ENCODE data around the gene ABHD12. TPM values are rescaled to one million over a fixed set of nuclear protein-coding genes. Genes with fewer than 3 reads are reported as not detected.
"Not testable (repeated sequence)": the region's sequence is repeated elsewhere in the genome, so short reads cannot be mapped to it uniquely, and the experiment has no call there.

The ABHD12 gene
- total RNA-seq, 2 donors from 2014 or later = 11.2 to 23.0 TPM

DNA sequence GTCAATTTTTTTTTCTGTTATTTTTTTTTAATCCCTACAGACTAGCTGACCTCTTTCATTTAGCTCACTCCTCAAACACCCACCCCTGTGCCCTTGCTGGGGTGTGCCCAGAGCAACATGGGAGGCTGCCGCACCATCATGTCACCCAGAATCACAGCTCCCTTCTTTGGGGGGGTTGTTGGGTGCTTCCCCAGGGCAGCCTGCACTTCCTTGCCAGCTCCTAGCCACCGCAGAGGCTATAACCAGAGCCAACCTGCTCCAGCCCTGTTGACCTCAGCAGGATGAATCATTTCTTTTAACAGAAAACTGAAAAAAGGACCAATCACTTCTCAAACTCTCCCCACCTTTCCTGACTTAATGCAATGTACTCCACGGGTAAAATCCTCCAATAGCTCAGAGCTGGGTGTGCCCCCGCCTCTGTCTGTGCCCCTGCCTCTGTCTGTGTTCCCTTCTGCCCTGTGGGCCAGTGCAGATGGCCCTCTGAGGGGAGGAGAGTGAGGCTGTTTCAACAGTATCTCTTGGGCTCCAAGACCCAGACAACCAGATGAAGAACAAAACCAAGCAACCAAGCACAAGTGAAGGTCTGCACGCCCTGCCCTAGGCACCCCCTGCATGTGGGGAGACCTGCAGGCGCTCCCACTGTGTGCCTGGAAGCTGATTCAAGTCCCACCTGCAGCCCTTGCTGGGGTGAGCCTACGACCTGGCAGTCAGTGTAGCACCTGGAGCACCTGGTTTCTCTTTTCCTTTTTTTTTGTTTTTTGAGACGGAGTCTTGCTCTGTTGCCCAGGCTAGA, 75.0 kb downstream of the ABHD12 start:
- peak overlapping the region; percentile 7 for H3K27ac Mint-ChIP-seq
- no peak overlapping the region for H3K4me3 Mint-ChIP-seq
- ATAC-seq (replicated peaks) = no peak
- no peaks in the 10 kb centered on the region for H3K9me3 Mint-ChIP-seq
- no peaks in the 10 kb centered on the region for H3K27me3 Mint-ChIP-seq
- peaks cover 7% of the 10 kb centered on the region for H3K36me3 Mint-ChIP-seq (ENCODE audit: low read depth)
- H3K4me1 Mint-ChIP-seq = peaks cover 13% of the 10 kb centered on the region

DNA sequence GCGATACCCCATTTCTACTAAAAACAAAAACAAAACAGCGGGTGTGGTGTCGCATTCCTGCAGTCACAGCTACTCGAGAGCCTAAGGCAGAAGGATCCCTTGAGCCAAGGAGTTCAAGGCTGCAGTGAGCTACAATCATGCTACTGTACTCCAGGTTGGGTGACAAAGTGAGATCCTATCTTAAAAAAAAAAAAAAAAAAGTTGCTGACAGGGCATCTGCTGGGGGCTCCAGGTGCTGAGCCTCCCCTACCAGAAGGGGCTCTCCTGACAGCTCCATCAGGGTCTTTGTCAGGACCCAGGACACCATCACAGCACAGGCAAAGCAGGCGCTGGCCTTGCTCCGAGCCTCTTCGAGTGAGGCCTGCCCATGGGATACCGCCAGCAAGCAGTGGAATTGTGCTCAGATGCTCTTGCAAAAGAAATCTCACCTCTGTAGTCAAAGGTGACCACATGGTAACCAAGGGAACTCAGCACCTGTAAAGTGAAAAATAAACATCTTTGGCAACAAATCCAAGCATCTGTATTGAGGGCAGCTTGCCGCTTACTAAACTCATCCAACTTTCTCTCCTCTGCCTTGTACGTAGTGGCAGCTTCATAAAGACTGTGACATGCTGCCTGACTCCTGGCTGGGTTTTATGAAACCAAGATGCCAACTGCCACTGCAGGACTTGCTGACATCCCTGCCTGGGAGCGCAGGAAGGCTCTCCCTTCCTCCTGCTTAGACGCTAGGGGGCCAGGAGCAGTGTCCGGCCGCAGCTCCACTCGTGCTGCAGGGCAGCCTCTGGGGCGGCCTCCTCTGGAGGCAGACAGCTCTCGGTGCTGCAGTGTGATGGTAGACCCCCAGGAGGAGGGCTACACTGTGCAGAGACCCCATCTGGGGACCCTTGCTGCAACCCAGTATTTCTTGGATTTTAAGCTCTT, 75.9 kb downstream of the ABHD12 start:
- Mint-ChIP-seq H3K4me3 (no peak overlapping the region), H3K9me3 (no peaks in the 10 kb centered on the region), H3K4me1 (peaks cover 20% of the 10 kb centered on the region), H3K36me3 (ENCODE audit: low read depth) (peaks cover 7% of the 10 kb centered on the region), H3K27me3 (no peaks in the 10 kb centered on the region), H3K27ac (no peak overlapping the region)
- no peak for ATAC-seq (replicated peaks)

DNA sequence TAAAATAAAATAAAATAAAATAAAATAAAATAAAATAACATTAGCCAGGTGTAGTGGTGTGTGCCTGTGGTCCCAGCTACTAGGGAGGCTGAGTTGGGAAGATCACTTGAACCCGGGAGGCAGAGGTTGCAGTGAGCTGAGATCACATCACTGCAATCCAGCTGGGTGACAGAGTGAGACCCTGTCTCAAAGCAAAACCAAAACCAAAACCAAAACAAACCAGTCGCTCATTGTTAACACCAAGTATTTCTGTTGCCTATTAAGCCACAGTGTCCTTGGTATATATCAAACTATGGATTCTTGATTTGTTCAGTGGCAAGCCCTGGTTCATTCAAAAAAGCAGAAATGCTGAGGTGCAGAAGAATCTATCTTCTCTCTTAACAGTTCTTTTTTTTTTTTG, 77.0 kb downstream of the ABHD12 start:
- Mint-ChIP-seq H3K4me3 (no peak overlapping the region), H3K27ac (no peak overlapping the region), H3K27me3 (no peaks in the 10 kb centered on the region), H3K36me3 (ENCODE audit: low read depth) (peaks cover 7% of the 10 kb centered on the region), H3K4me1 (peaks cover 20% of the 10 kb centered on the region), H3K9me3 (no peaks in the 10 kb centered on the region)
- ATAC-seq (replicated peaks) = no peak

DNA sequence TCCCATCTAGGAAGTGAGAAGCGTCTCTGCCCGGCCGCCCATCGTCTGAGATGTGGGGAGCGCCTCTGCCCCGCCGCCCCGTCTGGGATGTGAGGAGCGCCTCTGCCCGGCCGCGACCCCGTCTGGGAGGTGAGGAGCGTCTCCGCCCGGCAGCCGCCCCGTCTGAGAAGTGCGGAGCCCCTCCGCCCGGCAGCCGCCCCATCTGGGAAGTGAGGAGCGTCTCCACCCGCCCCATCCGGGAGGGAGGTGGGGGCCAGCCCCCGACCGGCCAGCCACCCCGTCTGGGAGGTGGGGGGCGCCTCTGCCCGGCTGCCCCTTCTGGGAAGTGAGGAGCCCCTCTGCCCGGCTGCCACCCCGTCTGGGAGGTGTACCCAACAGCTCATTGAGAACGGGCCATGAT, 77.9 kb downstream of the ABHD12 start:
- not testable (repeated sequence) for H3K27ac Mint-ChIP-seq; H3K9me3 Mint-ChIP-seq; H3K27me3 Mint-ChIP-seq; ATAC-seq (replicated peaks); H3K36me3 Mint-ChIP-seq (ENCODE audit: low read depth); H3K4me3 Mint-ChIP-seq
- peaks cover 20% of the 10 kb centered on the region for H3K4me1 Mint-ChIP-seq

DNA sequence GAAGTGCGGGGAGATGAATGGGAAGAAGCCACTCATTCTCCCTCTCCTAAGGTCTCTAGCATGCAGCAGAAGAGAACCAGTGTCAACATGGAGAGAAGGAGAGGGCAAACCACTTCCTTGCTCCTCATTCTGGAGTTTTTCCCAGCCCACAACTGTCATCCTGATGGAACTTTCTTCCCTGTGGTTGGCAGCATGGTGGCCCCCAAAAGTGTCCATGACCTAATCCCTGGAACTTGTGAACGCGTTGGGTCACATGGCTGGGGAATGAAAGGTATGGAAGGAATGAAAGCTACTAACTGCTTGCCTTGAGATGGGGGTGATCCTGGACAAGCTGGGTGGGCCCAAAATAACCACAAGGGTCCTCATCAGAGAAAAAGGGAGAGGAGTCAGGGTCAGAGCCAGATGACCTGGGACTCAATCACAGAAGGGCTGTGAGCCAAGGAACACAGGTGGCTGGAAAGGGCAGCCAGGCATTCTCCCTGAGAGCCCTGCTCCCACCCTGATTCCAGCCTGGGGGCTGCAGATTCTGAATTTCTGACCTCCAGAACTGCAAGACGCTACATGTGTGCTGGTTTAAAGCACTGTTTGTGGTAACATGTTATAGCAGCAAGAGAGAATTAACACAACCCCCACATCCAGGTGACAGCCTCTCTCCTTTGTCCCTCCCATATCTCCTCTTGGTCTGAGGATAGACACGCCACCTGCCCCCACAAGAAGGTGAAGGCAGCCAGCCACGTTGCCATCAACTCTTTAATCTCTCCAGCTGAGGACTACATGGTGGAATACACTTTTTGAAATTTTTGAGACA, 79.5 kb downstream of the ABHD12 start:
- H3K9me3 Mint-ChIP-seq = no peaks in the 10 kb centered on the region
- H3K4me1 Mint-ChIP-seq = peaks cover 20% of the 10 kb centered on the region
- no peak for ATAC-seq (replicated peaks)
- no peaks in the 10 kb centered on the region for H3K27me3 Mint-ChIP-seq
- H3K27ac Mint-ChIP-seq = peak overlapping the region; percentile 95
- H3K4me3 Mint-ChIP-seq = peak overlapping the region; percentile 87
- peaks cover 7% of the 10 kb centered on the region for H3K36me3 Mint-ChIP-seq (ENCODE audit: low read depth)

DNA sequence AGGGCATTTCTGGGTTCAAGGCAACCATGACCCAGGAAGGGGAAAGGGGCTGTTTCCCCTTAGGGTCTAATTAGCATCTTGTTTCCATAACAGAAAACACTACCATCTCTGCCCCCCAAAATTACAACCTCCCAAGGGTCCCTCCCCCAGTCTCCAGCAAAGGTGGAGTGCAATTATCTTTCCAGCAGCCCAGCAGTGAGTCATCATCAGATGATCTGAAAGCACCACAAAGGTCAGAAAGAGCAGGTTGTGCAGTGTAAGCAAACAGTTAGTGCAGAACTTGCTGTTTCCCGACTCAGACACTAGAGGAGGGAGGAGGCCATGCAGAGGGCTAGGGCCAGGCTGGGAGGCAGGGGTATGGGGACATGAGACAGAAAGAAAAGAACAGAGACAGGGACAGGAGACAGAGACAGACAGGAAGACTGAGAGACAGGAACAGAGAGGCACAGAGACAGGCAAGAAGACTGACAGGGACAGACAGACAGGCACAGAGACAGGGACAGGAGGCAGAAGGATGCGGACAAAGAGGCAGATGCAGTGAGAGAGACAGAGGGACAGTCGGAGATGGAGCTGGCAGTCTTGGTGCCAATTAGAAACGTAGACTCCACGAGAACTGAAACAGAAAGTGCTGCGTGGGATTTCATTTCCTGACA, 80.2 kb downstream of the ABHD12 start:
- Mint-ChIP-seq H3K4me1 (peaks cover 15% of the 10 kb centered on the region), H3K27ac (peak overlapping the region; percentile 95), H3K9me3 (no peaks in the 10 kb centered on the region), H3K4me3 (peak overlapping the region; percentile 87), H3K27me3 (no peaks in the 10 kb centered on the region), H3K36me3 (ENCODE audit: low read depth) (peaks cover 5% of the 10 kb centered on the region)
- ATAC-seq (replicated peaks) = peak; percentile 95

DNA sequence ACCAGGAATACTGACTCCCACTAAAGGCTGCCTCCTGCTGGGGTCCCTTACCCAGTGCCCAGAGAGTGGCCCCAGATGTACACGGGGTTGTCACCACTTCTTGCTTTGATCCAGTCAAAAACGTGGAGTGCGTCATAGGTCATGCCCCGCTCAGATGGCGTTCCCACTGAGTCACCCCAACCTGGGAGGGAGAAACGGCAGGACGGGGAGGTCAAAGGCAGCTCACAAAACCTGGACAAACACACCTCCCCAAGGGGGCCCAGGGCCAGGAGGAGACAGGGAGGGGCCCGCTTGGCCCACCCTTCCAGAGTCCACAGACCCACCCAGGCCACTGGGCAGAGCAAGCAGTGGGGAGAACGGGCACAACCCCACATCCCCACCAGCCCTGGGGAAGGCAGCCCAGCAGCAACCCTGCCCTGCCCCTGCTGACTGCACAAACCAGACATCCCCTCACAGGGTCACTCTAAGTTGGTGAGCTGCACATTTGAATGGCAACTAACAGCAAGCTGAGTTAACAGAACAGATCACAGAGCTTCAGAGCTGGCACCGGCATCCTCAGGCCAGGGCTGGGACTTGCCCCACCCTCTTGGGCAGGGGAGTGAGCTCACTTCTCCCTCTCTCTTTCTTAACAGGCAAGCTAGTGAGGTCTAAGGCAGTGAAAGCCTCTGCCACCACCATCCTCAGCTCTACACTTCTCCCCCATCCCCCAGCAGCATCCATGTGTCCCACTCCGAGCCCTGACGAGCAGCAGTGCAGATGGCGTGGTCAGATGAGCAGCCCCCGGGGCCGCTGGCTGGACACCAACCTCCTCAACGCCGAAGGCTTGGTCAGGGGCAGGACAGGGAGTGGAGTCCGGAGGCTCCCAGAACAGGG, 81.0 kb downstream of the ABHD12 start:
- no peak for ATAC-seq (replicated peaks)
- Mint-ChIP-seq H3K27ac (peak overlapping the region; percentile 95), H3K4me3 (peak overlapping the region; percentile 87), H3K36me3 (ENCODE audit: low read depth) (no peaks in the 10 kb centered on the region), H3K9me3 (no peaks in the 10 kb centered on the region), H3K27me3 (no peaks in the 10 kb centered on the region), H3K4me1 (peaks cover 14% of the 10 kb centered on the region)

DNA sequence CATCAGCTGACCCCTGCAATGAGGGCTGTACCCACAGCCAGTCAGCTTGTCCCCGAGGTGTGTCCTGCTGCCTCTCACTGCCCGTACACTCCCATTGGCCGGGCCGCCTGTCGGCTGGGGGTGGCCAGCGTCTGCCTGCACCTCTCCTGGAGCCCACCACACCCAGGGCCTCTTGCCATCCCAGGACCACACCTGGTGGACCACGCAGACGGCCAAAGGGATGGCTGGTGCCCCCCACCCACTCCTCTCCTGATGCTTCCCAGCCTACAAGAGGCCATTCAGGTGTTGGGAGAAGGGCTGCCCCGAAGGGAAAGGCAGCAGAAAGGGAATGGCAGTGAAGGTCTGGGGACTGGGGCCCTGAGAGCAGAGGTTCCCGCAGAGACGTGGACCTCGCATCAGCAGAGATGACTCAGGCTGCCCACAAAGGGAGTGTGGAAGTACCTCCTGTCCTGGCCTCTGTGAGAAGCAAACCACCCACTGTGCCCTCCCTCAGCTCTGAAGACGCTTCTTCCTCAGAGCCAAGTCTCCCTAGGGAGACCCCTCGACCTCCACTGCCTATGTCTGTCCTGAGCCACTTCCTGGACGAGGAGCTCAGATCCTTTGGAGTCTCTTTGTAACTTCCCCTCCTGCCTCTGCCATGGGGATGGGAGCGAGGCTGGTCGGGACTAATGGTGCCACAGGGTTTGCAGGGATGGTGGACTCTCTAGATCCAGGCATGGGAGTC, 81.8 kb downstream of the ABHD12 start:
- no peaks in the 10 kb centered on the region for H3K9me3 Mint-ChIP-seq
- H3K4me3 Mint-ChIP-seq = no peak overlapping the region
- ATAC-seq (replicated peaks) = peak; percentile 39
- H3K4me1 Mint-ChIP-seq = peaks cover 14% of the 10 kb centered on the region
- no peaks in the 10 kb centered on the region for H3K27me3 Mint-ChIP-seq
- peak overlapping the region; percentile 95 for H3K27ac Mint-ChIP-seq
- H3K36me3 Mint-ChIP-seq (ENCODE audit: low read depth) = no peaks in the 10 kb centered on the region

DNA sequence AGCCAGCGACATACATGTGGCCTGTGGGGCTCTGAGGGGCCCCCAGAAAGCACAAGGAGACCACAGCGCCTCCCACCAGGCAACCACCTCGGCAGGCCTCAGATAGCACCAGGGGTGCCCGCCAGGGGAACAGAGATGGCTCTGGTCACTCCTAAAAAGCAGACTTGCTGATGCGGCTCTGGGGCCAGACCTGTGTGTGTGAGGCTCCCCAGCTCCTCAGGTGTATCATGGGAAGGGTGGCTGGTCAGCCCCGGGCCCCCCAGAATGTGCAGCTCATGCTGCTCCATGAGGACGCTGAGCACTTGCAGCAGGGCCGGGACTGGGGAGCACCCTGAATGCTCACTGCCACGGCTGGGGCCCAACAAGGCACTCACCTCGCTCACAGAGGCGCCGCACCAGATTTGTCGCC, 82.5 kb downstream of the ABHD12 start:
- H3K27me3 Mint-ChIP-seq = no peaks in the 10 kb centered on the region
- no peaks in the 10 kb centered on the region for H3K36me3 Mint-ChIP-seq (ENCODE audit: low read depth)
- peaks cover 14% of the 10 kb centered on the region for H3K4me1 Mint-ChIP-seq
- no peak for ATAC-seq (replicated peaks)
- H3K27ac Mint-ChIP-seq = no peak overlapping the region
- H3K4me3 Mint-ChIP-seq = no peak overlapping the region
- no peaks in the 10 kb centered on the region for H3K9me3 Mint-ChIP-seq

DNA sequence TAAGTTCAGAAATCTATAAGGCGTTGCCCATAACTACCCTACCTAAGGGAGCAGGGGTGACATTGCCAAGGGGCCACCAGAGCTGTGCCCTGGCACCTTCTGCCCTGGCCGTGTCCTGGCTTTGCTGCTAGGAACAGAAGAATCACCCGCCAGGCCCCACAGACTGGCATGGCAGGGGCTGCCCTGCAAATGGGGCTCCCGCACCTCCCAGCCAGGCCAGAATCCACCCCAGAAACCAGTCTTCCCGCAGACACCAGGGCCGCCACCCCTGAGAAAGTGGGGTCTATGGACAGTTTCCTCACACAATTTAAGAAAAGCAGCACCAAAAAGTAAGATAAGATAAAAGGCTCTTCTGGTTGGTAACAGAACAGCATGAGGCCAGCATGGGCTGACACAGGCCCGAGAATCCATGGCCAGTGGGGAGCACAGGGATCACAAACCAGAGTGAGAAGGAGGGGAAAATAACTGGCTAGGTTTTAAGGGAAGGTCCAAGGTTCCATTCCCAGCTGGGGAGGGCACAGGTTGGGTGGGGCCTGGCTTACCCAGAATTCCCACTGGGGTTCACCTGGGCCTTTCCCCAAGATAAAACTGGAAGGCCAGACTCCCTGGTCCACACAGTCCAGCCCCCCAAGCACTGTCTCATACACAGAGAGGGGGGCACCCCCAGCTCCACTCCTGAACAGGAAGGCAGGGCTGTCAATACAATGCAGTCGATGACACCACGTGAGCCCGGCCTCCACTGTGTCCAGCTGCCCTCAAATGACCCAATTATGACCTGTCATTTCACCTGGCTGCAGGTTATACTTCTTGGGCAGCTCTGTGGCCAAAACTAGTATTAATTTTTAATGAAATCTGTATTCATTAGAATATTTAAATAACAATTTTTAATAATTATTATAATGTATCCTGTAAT, 83.4 kb downstream of the ABHD12 start:
- Mint-ChIP-seq H3K27ac (peak overlapping the region; percentile 28), H3K36me3 (ENCODE audit: low read depth) (no peaks in the 10 kb centered on the region), H3K9me3 (no peaks in the 10 kb centered on the region), H3K27me3 (no peaks in the 10 kb centered on the region), H3K4me1 (peaks cover 14% of the 10 kb centered on the region), H3K4me3 (no peak overlapping the region)
- ATAC-seq (replicated peaks) = no peak

DNA sequence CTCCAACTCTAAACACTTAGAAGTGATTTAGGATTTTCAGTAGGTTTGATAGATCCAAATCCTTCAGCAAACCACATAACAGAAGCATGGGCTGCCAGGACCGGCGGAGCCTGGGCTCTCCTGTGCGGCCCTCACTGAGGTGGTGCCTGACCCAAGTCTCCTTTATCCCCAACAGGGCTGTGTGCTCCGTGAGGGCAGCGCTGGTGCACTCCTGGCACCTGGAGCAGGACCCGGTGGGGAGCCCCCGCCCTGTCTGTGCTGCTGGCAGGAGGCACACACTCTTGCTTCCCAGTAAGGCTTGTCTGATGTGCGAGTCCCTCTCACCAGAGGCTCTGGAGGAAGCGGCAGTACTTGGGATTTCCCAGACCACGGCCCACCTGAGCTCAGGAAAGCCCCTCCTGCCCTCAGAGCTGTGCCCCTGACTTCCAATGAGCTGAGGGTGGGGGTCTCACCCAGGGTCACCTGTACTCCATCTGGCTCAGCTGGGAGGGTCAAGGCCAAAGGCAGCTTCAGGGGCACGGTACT, 86.5 kb downstream of the ABHD12 start:
- Mint-ChIP-seq H3K36me3 (ENCODE audit: low read depth) (no peaks in the 10 kb centered on the region), H3K4me3 (no peak overlapping the region), H3K9me3 (no peaks in the 10 kb centered on the region), H3K27ac (peak overlapping the region; percentile 41), H3K4me1 (no peaks in the 10 kb centered on the region), H3K27me3 (no peaks in the 10 kb centered on the region)
- ATAC-seq (replicated peaks) = no peak
